ENCODE results near the gene ABCC1. TPM values are rescaled to one million over a fixed set of nuclear protein-coding genes. Genes with fewer than 3 reads are reported as not detected.

Gene ABCC1
- total RNA-seq, 1 donor from 2014 or later, result 21.8 TPM

DNA sequence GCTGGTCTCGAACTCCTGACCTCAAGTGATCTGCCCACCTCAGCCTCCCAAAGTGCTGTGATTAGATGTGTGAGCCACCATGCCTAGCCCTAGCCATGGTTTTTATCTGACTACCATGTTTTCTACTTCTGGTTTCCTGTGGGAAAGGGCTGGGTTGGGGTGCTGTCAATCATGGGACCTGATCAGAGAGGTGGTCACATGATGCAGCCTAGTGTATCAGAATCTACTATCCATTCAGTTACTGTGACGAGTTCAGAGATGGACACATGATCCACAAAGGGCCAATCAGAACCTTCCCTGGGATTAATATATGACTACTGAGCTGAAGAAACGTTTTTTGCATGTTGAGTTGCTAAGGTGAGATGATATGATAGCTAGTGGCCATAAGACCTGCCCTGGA lies 214.8 kb downstream of the ABCC1 start:
- DNase-seq (ENCODE audit: low spot score), result no peak
- TF ChIP-seq, protein P1, sequence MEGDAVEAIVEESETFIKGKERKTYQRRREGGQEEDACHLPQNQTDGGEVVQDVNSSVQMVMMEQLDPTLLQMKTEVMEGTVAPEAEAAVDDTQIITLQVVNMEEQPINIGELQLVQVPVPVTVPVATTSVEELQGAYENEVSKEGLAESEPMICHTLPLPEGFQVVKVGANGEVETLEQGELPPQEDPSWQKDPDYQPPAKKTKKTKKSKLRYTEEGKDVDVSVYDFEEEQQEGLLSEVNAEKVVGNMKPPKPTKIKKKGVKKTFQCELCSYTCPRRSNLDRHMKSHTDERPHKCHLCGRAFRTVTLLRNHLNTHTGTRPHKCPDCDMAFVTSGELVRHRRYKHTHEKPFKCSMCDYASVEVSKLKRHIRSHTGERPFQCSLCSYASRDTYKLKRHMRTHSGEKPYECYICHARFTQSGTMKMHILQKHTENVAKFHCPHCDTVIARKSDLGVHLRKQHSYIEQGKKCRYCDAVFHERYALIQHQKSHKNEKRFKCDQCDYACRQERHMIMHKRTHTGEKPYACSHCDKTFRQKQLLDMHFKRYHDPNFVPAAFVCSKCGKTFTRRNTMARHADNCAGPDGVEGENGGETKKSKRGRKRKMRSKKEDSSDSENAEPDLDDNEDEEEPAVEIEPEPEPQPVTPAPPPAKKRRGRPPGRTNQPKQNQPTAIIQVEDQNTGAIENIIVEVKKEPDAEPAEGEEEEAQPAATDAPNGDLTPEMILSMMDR (IDR thresholded peaks at IDR 0.05; ENCODE audit: unreplicated experiment), result no peak
- H3K4me1 Mint-ChIP-seq (ENCODE audit: unreplicated experiment), result no peaks in the 10 kb centered on the region
- H3K36me3 Mint-ChIP-seq (ENCODE audit: low read depth, unreplicated experiment), result peaks cover 6% of the 10 kb centered on the region
- H3K4me3 Mint-ChIP-seq (ENCODE audit: unreplicated experiment), result no peak overlapping the region
- no peak overlapping the region for H3K27ac Mint-ChIP-seq (ENCODE audit: unreplicated experiment)
- H3K27me3 Mint-ChIP-seq (ENCODE audit: unreplicated experiment), result peaks cover 10% of the 10 kb centered on the region
- H3K9me3 Mint-ChIP-seq (ENCODE audit: unreplicated experiment), result no peaks in the 10 kb centered on the region

DNA sequence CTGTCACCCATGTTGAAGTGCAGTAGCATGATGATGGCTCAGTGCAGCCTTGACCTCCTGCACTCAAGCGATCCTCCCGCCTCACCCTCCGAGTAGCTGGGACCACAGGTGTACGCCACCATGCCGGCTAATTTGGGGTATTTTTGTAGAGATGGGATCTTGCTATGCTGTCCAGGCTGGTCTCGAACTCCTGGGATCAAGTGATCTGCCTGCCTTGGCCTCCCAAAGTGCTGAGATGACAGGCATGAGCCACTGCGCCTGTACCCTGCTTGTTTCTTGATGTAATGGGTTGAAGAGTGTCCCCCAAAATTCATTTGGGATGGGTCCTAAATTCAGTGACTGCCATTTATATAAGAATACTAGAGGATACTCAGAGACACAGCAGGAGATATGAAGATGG lies 216.7 kb downstream of the ABCC1 start:
- no peaks in the 10 kb centered on the region for H3K9me3 Mint-ChIP-seq (ENCODE audit: unreplicated experiment)
- no peak overlapping the region for H3K4me3 Mint-ChIP-seq (ENCODE audit: unreplicated experiment)
- no peak overlapping the region for H3K27ac Mint-ChIP-seq (ENCODE audit: unreplicated experiment)
- H3K4me1 Mint-ChIP-seq (ENCODE audit: unreplicated experiment), result no peaks in the 10 kb centered on the region
- H3K27me3 Mint-ChIP-seq (ENCODE audit: unreplicated experiment), result peaks cover 6% of the 10 kb centered on the region
- TF ChIP-seq, protein P1 (IDR thresholded peaks at IDR 0.05; ENCODE audit: unreplicated experiment), result no peak
- peaks cover 3% of the 10 kb centered on the region for H3K36me3 Mint-ChIP-seq (ENCODE audit: low read depth, unreplicated experiment)
- DNase-seq (ENCODE audit: low spot score), result no peak

DNA sequence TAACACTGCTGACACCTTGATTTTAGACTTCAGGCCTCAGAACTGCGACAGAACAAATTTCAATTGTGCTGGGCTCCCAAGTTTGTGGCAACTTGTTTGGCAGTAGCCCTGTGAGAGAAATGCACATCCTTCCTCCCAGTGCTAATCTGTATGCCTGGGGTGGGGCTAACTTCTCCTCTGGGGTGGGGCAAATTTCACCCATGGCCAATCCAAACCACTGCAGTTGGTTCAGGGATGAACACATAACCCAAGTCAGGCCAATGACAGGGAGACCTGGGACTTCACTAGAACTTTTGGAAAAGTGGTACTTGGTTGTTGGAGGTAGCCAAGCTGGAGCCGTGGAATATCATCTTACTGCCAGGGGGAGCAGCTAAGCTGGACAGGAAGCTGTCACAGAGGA lies 217.5 kb downstream of the ABCC1 start:
- no peak for DNase-seq (ENCODE audit: low spot score)
- H3K4me3 Mint-ChIP-seq (ENCODE audit: unreplicated experiment), result no peak overlapping the region
- no peaks in the 10 kb centered on the region for H3K36me3 Mint-ChIP-seq (ENCODE audit: low read depth, unreplicated experiment)
- TF ChIP-seq, protein P1 (IDR thresholded peaks at IDR 0.05; ENCODE audit: unreplicated experiment), result no peak
- H3K4me1 Mint-ChIP-seq (ENCODE audit: unreplicated experiment), result no peaks in the 10 kb centered on the region
- H3K9me3 Mint-ChIP-seq (ENCODE audit: unreplicated experiment), result no peaks in the 10 kb centered on the region
- H3K27me3 Mint-ChIP-seq (ENCODE audit: unreplicated experiment), result peaks cover 6% of the 10 kb centered on the region
- no peak overlapping the region for H3K27ac Mint-ChIP-seq (ENCODE audit: unreplicated experiment)

DNA sequence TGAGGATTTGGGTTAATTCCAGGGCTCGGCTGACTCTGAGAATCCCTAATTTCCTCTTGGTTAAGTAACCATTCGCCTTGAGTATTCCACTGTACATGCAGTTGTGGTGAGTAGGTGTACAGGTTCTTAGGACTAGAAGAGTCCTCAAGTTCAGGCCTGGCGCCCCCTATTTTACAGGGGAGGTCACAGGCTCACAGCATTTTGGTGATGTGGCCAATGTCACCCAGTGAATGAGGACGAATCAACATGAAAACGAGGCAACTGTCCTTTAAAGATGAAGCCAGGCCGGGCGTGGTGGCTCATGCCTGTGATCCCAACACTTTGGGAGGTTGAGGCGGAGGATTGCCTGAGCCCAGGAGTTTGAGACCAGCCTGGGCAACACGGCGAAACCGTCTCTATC lies 218.5 kb downstream of the ABCC1 start:
- TF ChIP-seq, protein P1 (IDR thresholded peaks at IDR 0.05; ENCODE audit: unreplicated experiment), result no peak
- Mint-ChIP-seq H3K27ac (ENCODE audit: unreplicated experiment) (no peak overlapping the region), H3K9me3 (ENCODE audit: unreplicated experiment) (no peaks in the 10 kb centered on the region), H3K4me1 (ENCODE audit: unreplicated experiment) (no peaks in the 10 kb centered on the region), H3K4me3 (ENCODE audit: unreplicated experiment) (no peak overlapping the region), H3K36me3 (ENCODE audit: low read depth, unreplicated experiment) (no peaks in the 10 kb centered on the region), H3K27me3 (ENCODE audit: unreplicated experiment) (peaks cover 6% of the 10 kb centered on the region)
- DNase-seq (ENCODE audit: low spot score), result no peak

DNA sequence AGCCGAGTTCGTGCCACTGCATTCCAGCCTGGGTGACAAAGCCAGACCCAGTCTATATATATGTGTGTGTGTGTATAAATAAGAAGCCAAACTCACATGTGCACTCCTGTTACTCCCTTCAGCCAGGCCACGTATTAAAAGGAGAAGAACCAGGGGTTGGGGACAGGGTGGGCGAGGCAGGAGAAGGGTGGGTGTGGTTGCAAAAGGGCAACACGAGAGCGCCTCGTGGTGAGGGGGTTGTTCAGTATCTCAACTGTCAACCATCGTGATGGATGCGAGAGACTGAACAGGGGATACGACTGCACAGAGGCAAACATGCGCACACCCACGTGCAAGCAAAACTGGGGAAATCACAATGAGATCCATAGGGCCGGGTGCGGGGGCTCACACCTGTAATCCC lies 219.0 kb downstream of the ABCC1 start:
- Mint-ChIP-seq H3K27me3 (ENCODE audit: unreplicated experiment) (peaks cover 6% of the 10 kb centered on the region), H3K36me3 (ENCODE audit: low read depth, unreplicated experiment) (no peaks in the 10 kb centered on the region), H3K4me1 (ENCODE audit: unreplicated experiment) (no peaks in the 10 kb centered on the region), H3K27ac (ENCODE audit: unreplicated experiment) (no peak overlapping the region), H3K4me3 (ENCODE audit: unreplicated experiment) (no peak overlapping the region), H3K9me3 (ENCODE audit: unreplicated experiment) (no peaks in the 10 kb centered on the region)
- TF ChIP-seq, protein P1 (IDR thresholded peaks at IDR 0.05; ENCODE audit: unreplicated experiment), result no peak
- DNase-seq (ENCODE audit: low spot score), result no peak

Data from endothelial cell (in vitro differentiated cells).